HG02973 (cell line): ENCODE results near the gene FAM50B.
"Not testable (repeated sequence)": the region's sequence is repeated elsewhere in the genome, so short reads cannot be mapped to it uniquely, and the experiment has no call there.

ENCODE experiments used
- ATAC-seq: cut with Tn5 transposase; IDR thresholded peaks from one replicate; pipeline ENCODE4 v1.9.1; 2021; ENCODE audit warnings: moderate library complexity; ENCODE audit not compliant: unreplicated experiment

The FAM50B gene

GRCh38 chr6:3847521-3847920, 1.7 kb upstream of the FAM50B start:
- no peak for ATAC-seq

GRCh38 chr6:3848380-3848779, 793 bp upstream of the FAM50B start:
- no peak for ATAC-seq

GRCh38 chr6:3849681-3850450, 693 bp downstream of the FAM50B start:
- ATAC-seq = no peak

- ATAC-seq = no peak
Measured at GRCh38 chr6:3850451-3851203, 1.5 kb downstream of the FAM50B start.

GRCh38 chr6:3851839-3852238, 2.7 kb downstream of the FAM50B start:
- no peak for ATAC-seq

- no peak for ATAC-seq
Measured at GRCh38 chr6:3852391-3852790, 3.2 kb downstream of the FAM50B start.

GRCh38 chr6:3855866-3856265, 6.7 kb downstream of the FAM50B start:
- ATAC-seq = no peak

GRCh38 chr6:3856576-3856975, 7.4 kb downstream of the FAM50B start:
- no peak for ATAC-seq

- no peak for ATAC-seq
Measured at GRCh38 chr6:3857468-3858456, 8.6 kb downstream of the FAM50B start.

GRCh38 chr6:3859878-3860552, 10.8 kb downstream of the FAM50B start:
- ATAC-seq = no peak

GRCh38 chr6:3861424-3861823, 12.3 kb downstream of the FAM50B start:
- ATAC-seq = no peak

- no peak for ATAC-seq
Measured at GRCh38 chr6:3862038-3862437, 12.9 kb downstream of the FAM50B start.

- ATAC-seq = not testable (repeated sequence)
Measured at GRCh38 chr6:3863322-3863721, 14.1 kb downstream of the FAM50B start.

- ATAC-seq = no peak
Measured at GRCh38 chr6:3865463-3865862, 16.3 kb downstream of the FAM50B start.

- ATAC-seq = no peak
Measured at GRCh38 chr6:3867641-3868502, 18.7 kb downstream of the FAM50B start.

- no peak for ATAC-seq
Measured at GRCh38 chr6:3868544-3868943, 19.4 kb downstream of the FAM50B start.

- ATAC-seq = no peak
Measured at GRCh38 chr6:3869284-3869631, 20.1 kb downstream of the FAM50B start.

- no peak for ATAC-seq
Measured at GRCh38 chr6:3869632-3870527, 20.7 kb downstream of the FAM50B start.

GRCh38 chr6:3870528-3870925, 21.4 kb downstream of the FAM50B start:
- ATAC-seq = no peak
